HepG2 (cell line): ENCODE results near the gene TACC2. TPM values are rescaled to one million over a fixed set of nuclear protein-coding genes. Genes with fewer than 3 reads are reported as not detected.

Experiments
- ATRX ChIP-seq: sonication (generic); formaldehyde crosslinking; IDR thresholded peaks from 2 replicates; pipeline ENCODE4 v1.4.0; 2020; ENCODE audit warnings: missing genetic modification reagents, borderline replicate concordance
- GFI1 ChIP-seq: sonication (generic); formaldehyde crosslinking; IDR thresholded peaks from 2 replicates; pipeline ENCODE4 v1.5.0; 2020; ENCODE audit warnings: missing genetic modification reagents, mild to moderate bottlenecking, borderline replicate concordance
- GLI4 ChIP-seq: sonication (generic); formaldehyde crosslinking; IDR thresholded peaks from 2 replicates; pipeline ENCODE4 v1.5.1; 2020; ENCODE audit warnings: missing genetic modification reagents, mild to moderate bottlenecking, moderate library complexity, borderline replicate concordance
- HNF1B ChIP-seq: sonication (generic); formaldehyde crosslinking; IDR thresholded peaks from 2 replicates; pipeline ENCODE4 v1.5.1; 2020; ENCODE audit warnings: mild to moderate bottlenecking, moderate library complexity, missing genetic modification reagents
- HNRNPK ChIP-seq: fragments of 200-400 bp; formaldehyde crosslinking; IDR thresholded peaks from 2 replicates; pipeline ENCODE4 v1.6.1; 2018; ENCODE audit warnings: low read length, low read depth, moderate library complexity, mild to moderate bottlenecking; ENCODE audit not compliant: poor library complexity, severe bottlenecking
- KDM4B ChIP-seq: sonication (generic); formaldehyde crosslinking; IDR thresholded peaks from 2 replicates; pipeline ENCODE4 v1.4.0; 2020; ENCODE audit warnings: missing genetic modification reagents
- RFXAP ChIP-seq: sonication (generic); formaldehyde crosslinking; IDR thresholded peaks from 2 replicates; pipeline ENCODE4 v1.4.0; 2020; ENCODE audit warnings: missing genetic modification reagents, borderline replicate concordance
- TBX2 ChIP-seq: sonication (generic); formaldehyde crosslinking; IDR thresholded peaks from 2 replicates; pipeline ENCODE4 v1.5.0; 2020; ENCODE audit warnings: missing genetic modification reagents, mild to moderate bottlenecking, borderline replicate concordance
- UBTF ChIP-seq: sonication (generic); formaldehyde crosslinking; IDR thresholded peaks from 2 replicates; pipeline ENCODE4 v1.4.0; 2020; ENCODE audit warnings: mild to moderate bottlenecking, missing genetic modification reagents
- ZFP82 ChIP-seq: sonication (generic); formaldehyde crosslinking; IDR thresholded peaks from 2 replicates; pipeline ENCODE4 v1.5.1; 2020; ENCODE audit warnings: mild to moderate bottlenecking, missing genetic modification reagents, borderline replicate concordance
- ZNF136 ChIP-seq: sonication (generic); formaldehyde crosslinking; IDR thresholded peaks from 2 replicates; pipeline ENCODE4 v1.8.1; 2022; ENCODE audit warnings: low read depth, mild to moderate bottlenecking, moderate library complexity, missing genetic modification reagents
- ZNF142 ChIP-seq: sonication (generic); formaldehyde crosslinking; IDR thresholded peaks from 2 replicates; pipeline ENCODE4 v1.4.0; 2020; ENCODE audit warnings: missing genetic modification reagents
- ZNF337 ChIP-seq: sonication (generic); formaldehyde crosslinking; IDR thresholded peaks from 2 replicates; pipeline ENCODE4 v1.5.1; 2020; ENCODE audit warnings: missing genetic modification reagents, low read depth, mild to moderate bottlenecking, borderline replicate concordance
- ZNF343 ChIP-seq: sonication (generic); formaldehyde crosslinking; IDR thresholded peaks from 2 replicates; pipeline ENCODE4 v1.4.0; 2020; ENCODE audit warnings: mild to moderate bottlenecking, missing genetic modification reagents
- ZNF614 ChIP-seq: IDR thresholded peaks from 2 replicates; pipeline ENCODE4 v1.6.1; 2018; ENCODE audit warnings: missing biosample characterization, missing genetic modification reagents, inconsistent platforms, borderline replicate concordance
- ZNF616 ChIP-seq: sonication (generic); formaldehyde crosslinking; IDR thresholded peaks from 2 replicates; pipeline ENCODE4 v1.5.0; 2020; ENCODE audit warnings: low read depth, mild to moderate bottlenecking, missing genetic modification reagents
- ZNF766 ChIP-seq: sonication (generic); formaldehyde crosslinking; IDR thresholded peaks from 2 replicates; pipeline ENCODE4 v1.5.0; 2020; ENCODE audit warnings: missing genetic modification reagents, borderline replicate concordance
- ZNF780A ChIP-seq: sonication (generic); formaldehyde crosslinking; IDR thresholded peaks from 2 replicates; pipeline ENCODE4 v1.8.0; 2022; ENCODE audit warnings: mild to moderate bottlenecking, missing genetic modification reagents, moderate library complexity
- polyA plus RNA-seq, 8 experiments: library from polyadenylated mRNA; depleted of rRNA in 3 of 8; stranded (reverse) in 7 of 8; unstranded in 1 of 8; fragments of >200 nt; fragmentation: Illumina TruSeq in 4 of 8; extraction: Trizol in 4 of 8; gene quantifications; 2 replicates each; pipeline versions ENCODE4 v1.2.1 to v1.2.3, GENCODE V29; 2011 to 2016; ENCODE audit warnings: low read depth in 4 of 8, missing spikeins in 1 of 8, mixed read lengths in 1 of 8; ENCODE audit not compliant: insufficient read depth in 1 of 8
- total RNA-seq, 5 experiments: library from RNA; depleted of rRNA; stranded (reverse); fragments of >200 nt; fragmentation: Illumina TruSeq; extraction: Trizol; gene quantifications; 2 replicates each; pipeline ENCODE4 v1.2.3, GENCODE V29; 2016; ENCODE audit warnings: low read depth in 1 of 5

TACC2 gene
- total and polyA plus RNA-seq, 2 of the 13 experiments (the other 11 are each of a cell fraction or from before 2014, with no cell fraction given), result 11.8 to 16.0 TPM

GRCh38 chr10:122113161-122113944 lies 124.4 kb downstream of the TACC2 start (continued):
- TF ChIP-seq TBX2 (CRISPR knock-in tag) (peak; percentile 46; the same call in 1 of the 2 replicates), ZNF766 (CRISPR knock-in tag) (0 out of 2 replicates have a peak, but pooled peaks have one; percentile 15), ZNF136 (peak; percentile 39; the same call in 1 of the 2 replicates), RFXAP (CRISPR knock-in tag) (peak; percentile 39; the same call in 1 of the 2 replicates), UBTF (CRISPR knock-in tag) (peak; percentile 85; the same call in 1 of the 2 replicates), GFI1 (peak; percentile 34; the same call in 1 of the 2 replicates), KDM4B (no peak), ZNF142 (CRISPR knock-in tag) (peak; percentile 90; the same call in 1 of the 2 replicates), ZFP82 (CRISPR knock-in tag) (peak; percentile 73; the same call in 1 of the 2 replicates), HNF1B (CRISPR knock-in tag) (peak; percentile 11; the same call in 1 of the 2 replicates), ZNF337 (CRISPR knock-in tag) (peak; percentile 46; the same call in 1 of the 2 replicates), HNRNPK (peak; percentile 14), ZNF780A (CRISPR knock-in tag) (peak; percentile 64; the same call in 1 of the 2 replicates), ZNF343 (peak; percentile 83), GLI4 (CRISPR knock-in tag) (peak; percentile 52; the same call in 1 of the 2 replicates), ZNF614 (CRISPR knock-in tag) (peak; percentile 5; the same call in 1 of the 2 replicates), ZNF616 (CRISPR knock-in tag) (peak; percentile 57; the same call in 1 of the 2 replicates), ATRX (CRISPR knock-in tag) (no peak)
